Panc1 (cell line): ENCODE results near the gene THOC2.

ENCODE experiments used
- CTCF ChIP-seq: fragments of 450-650 bp; IDR thresholded peaks from 2 replicates; pipeline ENCODE4 v1.5.1; 2017; ENCODE audit warnings: mild to moderate bottlenecking
- POLR2AphosphoS5 ChIP-seq: IDR thresholded peaks from 2 replicates; pipeline ENCODE4 v1.6.1; 2012; ENCODE audit warnings: mild to moderate bottlenecking, low read depth, low read length, moderate library complexity
- REST ChIP-seq, 2 experiments: IDR thresholded peaks; 2 replicates each; pipeline ENCODE4 v1.6.1; 2011 to 2012; ENCODE audit warnings: low read depth in 2 of 2, control low read depth in 1 of 2, low read length in 1 of 2, mild to moderate bottlenecking in 1 of 2, moderate library complexity in 1 of 2; ENCODE audit not compliant: insufficient read depth in 1 of 2
- SIN3A ChIP-seq: IDR thresholded peaks from 2 replicates; pipeline ENCODE4 v1.6.1; 2012; ENCODE audit warnings: low read depth, mild to moderate bottlenecking, low read length, moderate library complexity, borderline replicate concordance; ENCODE audit not compliant: insufficient read depth
- TCF7L2 ChIP-seq: IDR thresholded peaks from 2 replicates; pipeline ENCODE4 v1.6.1; 2011; ENCODE audit warnings: mild to moderate bottlenecking, low read depth, low read length, inconsistent platforms

GRCh38 chrX:123728016-123728415 lies 4.8 kb downstream of the THOC2 start:
- TF ChIP-seq CTCF = no peak
- no peak for TF ChIP-seq REST (IDR thresholded peaks at IDR 0.05; ENCODE audit: insufficient read depth in 1 of 2, low read depth in 2 of 2, low read length in 1 of 2)
- TF ChIP-seq TCF7L2 = no peak
- no peak for TF ChIP-seq POLR2AphosphoS5
- TF ChIP-seq SIN3A = no peak
